ENCODE data around the gene DNM3.

Gene DNM3

GRCh38 chr1:172001288-172001687 lies 160.0 kb downstream of the DNM3 start:
- no peak for DNase-seq (ENCODE audit: low read depth)
- TF ChIP-seq CTCF (conservative IDR thresholded peaks at IDR 0.05; ENCODE audit: low read depth, low read length), result no peak
- no peak overlapping the region for H3K4me3 ChIP-seq (ENCODE audit: low read depth, low read length)

GRCh38 chr1:172002725-172003345 lies 161.5 kb downstream of the DNM3 start:
- no peak overlapping the region for H3K4me3 ChIP-seq (ENCODE audit: low read depth, low read length)
- DNase-seq (ENCODE audit: low read depth), result peak; percentile 84
- peak; percentile 79 for TF ChIP-seq CTCF (conservative IDR thresholded peaks at IDR 0.05; ENCODE audit: low read depth, low read length)

DNA sequence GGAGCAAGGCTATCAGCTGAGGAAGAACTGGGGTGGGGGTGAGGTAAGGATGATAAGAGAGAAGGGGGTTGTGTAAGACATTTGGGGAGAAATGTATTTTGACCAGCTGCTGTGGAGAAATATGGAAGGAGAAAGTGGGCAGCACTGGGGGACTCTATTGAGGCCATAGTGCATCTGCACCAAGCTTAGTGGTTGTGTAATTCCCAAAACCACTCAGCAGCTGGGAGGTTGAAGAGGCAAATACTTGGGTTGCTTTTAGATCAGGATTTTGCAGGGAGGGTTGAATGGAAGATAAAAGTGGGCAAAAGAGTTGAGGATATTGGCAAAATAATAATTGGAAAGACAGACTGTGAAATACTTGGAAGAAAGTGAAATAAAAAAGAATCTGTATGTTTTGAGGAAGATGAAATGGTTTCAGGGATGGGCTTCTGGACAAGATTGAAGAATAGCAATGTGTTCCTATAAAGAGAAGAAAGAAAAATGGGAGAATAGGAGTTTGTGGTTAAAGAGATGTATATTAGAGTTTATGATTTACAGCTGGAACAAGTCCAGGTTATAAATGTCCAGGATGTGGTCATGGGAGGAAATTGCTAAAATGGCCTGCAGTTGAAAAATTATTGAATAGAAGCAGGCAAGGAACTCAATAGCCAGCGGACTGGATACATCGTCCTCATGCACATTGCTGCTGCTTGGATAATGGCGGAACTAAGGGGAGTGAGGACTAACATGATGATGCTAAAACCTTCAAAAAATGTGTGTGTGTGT lies 162.7 kb downstream of the DNM3 start:
- no peak overlapping the region for H3K4me3 ChIP-seq (ENCODE audit: low read depth, low read length)
- peak; percentile 18 for DNase-seq (ENCODE audit: low read depth)
- TF ChIP-seq CTCF (conservative IDR thresholded peaks at IDR 0.05; ENCODE audit: low read depth, low read length), result no peak

DNA sequence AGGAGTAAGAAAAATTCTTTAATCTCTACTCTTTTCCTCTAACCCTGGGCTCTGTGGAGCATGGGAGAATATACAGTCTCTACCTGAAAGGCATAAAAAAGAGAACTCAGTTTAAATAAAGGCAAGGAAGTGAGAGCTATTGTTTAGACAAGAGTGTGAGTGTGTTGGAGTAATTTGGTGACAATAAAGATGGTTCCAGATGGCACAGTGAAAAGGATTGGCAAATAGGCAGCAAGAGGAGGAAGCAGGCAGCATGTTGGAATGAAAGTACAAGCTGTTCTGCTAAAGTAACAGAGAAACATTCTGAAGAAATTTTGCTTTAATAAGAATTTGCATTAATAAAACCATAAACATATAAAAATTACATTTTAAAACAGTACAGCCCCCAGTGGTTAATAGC lies 163.4 kb downstream of the DNM3 start:
- DNase-seq (ENCODE audit: low read depth), result no peak
- TF ChIP-seq CTCF (conservative IDR thresholded peaks at IDR 0.05; ENCODE audit: low read depth, low read length), result no peak
- H3K4me3 ChIP-seq (ENCODE audit: low read depth, low read length), result no peak overlapping the region

DNA sequence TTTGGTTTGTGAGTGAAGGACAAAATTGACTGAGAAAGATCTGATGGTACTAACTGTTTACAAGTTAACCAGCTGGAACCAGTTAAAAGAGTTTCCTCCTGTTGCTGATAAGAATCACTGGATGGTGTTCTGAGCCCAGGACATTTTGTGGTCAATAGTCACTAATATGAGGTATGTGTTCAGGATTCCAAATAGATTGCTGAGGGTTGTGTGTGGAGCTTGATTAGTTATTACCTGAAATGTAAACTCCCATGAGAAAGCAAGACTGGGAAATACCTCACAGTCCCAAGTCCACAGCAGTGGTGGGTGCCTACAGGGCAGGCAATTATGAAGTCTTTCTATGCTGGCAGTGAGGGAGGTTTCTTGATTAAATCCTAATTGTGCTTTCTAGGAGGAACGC lies 164.6 kb downstream of the DNM3 start:
- H3K4me3 ChIP-seq (ENCODE audit: low read depth, low read length), result no peak overlapping the region
- no peak for TF ChIP-seq CTCF (conservative IDR thresholded peaks at IDR 0.05; ENCODE audit: low read depth, low read length)
- DNase-seq (ENCODE audit: low read depth), result peak; percentile 50

DNA sequence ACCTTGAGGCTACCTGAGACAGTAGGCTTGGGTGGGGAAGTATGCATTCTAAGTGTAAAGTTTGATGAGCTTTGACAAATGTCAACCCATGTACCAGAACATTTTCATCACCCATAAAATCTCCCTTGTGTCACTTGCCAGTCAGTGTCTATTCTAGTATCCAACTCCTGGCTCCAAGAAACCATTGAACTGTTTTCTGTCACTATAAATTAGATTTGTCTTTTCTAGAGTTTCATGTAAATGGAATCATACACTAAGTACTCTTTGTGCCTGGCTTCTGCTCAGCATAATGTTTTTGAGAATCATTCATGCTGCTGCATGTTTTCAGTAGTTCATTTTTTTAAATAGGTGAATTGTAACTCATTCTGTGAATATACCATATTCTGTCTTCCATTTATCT lies 165.4 kb downstream of the DNM3 start:
- TF ChIP-seq CTCF (conservative IDR thresholded peaks at IDR 0.05; ENCODE audit: low read depth, low read length), result no peak
- no peak overlapping the region for H3K4me3 ChIP-seq (ENCODE audit: low read depth, low read length)
- no peak for DNase-seq (ENCODE audit: low read depth)

Measured in choroid plexus epithelial cell (primary cell).